HG03558 (cell line): ENCODE results near the gene SLC2A9.
"Not testable (repeated sequence)": the region's sequence is repeated elsewhere in the genome, so short reads cannot be mapped to it uniquely, and the experiment has no call there.

ENCODE experiments used
- ATAC-seq: cut with Tn5 transposase; IDR thresholded peaks from one replicate; pipeline ENCODE4 v1.9.1; 2021; ENCODE audit warnings: moderate number of reproducible peaks; ENCODE audit not compliant: unreplicated experiment; ENCODE audit errors: extremely low read depth

Gene SLC2A9

DNA sequence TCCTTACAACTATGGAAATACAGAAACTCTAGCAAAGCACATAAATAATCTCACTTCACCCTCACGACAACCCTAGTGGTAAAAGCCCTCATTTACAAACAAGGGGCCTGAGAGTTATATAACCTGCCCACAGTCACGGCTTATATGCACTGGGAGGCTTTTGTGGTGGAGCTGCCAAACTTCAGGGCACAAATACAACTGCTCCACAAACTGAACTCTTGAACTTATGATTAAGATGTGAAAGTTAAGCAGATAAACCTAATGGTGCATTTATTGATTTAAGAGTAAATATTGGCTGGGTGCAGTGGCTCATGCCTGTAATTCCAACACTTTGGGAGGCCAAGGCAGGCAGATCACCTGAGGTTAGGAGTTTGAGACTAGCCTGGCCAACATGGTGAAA, 19.0 kb downstream of the SLC2A9 start:
- ATAC-seq, result no peak

DNA sequence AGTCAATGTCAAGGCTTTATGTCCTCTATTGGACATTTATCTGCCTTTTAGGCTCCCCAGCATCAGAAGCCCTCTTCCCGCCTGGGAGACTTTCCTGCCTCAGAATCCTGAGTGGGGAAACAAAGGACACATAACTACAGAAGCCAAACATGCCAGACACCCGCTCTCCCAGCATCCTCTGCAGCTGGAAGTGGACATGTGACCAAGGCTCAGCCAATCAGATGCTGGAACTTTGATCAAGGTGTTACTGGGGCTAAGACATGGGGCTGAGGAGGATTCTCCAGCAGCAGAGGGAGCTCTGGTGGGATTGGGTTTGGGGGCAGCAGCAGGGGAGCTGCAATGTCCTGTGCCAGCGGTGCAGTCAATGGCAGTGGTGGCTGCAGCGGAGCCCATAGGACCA, 19.5 kb downstream of the SLC2A9 start:
- no peak for ATAC-seq

GRCh38 chr4:9999956-10000561, 21.2 kb downstream of the SLC2A9 start:
- peak; percentile 22 for ATAC-seq

- ATAC-seq, result no peak
Measured at GRCh38 chr4:9997886-9998285, 23.4 kb downstream of the SLC2A9 start.

- ATAC-seq, result no peak
Measured at GRCh38 chr4:9996319-9997110, 24.8 kb downstream of the SLC2A9 start.

DNA sequence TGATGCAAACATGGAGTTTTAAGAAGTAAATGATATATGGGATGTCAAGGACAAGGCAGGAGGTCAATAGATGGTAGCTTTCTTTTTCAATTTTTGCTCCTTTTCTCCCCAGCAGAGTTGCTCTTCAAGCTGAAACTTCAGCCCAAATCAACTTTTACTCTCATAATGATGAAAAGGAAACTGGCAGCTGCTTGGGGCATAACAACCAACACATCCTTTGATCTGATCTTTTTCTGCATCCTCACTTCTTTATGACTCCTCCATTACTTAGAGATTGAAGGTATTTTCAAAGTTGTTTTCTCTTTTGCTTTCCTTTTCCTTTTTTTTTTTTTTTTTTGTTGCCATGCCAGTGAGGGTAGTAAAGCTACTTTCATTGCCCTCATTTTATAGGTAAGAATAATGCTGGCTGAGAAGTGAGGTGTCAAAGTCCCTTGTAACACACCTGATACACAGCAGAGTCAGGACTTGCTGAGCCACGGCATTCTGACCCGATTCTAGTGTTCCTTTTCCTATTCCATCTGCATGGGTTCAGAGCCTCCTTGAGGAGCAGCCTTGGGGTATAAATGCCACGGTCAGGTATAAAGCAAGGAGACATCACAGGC, 26.9 kb downstream of the SLC2A9 start:
- ATAC-seq, result no peak

DNA sequence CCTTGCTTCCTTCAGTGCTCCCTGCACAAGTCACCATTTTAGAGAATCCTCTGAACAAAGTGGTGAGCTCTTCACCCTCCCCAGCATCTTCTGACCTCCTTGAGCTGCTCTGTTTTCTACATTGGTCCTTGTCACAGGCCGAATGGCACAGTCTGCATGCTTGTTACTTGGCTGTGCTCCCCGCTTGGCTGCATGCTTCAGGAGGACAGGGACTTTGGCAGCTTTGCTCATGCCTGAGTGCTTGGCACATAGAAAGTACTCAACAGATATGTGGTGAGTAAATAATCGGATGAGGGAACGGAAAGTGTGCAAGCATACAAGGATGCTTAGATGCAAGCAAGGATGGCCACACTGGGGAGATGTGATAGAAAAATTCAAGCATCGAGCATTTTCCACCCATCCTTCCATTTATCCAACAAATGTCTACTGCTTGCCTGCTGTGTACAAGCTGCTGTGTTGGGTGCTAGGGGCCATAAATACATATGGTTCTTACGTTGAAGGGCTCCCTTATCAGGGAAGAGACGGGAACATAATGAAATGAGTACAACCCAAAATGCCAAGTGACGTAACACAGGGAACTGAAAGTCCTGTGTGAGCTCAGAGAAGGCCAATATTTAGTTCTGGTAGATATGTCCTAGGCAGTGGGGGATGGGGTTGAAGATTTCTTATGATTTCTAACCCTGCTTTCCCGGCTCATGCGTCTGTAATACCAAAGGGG, 31.2 kb downstream of the SLC2A9 start:
- no peak for ATAC-seq

GRCh38 chr4:9988933-9989332, 32.4 kb downstream of the SLC2A9 start:
- no peak for ATAC-seq

DNA sequence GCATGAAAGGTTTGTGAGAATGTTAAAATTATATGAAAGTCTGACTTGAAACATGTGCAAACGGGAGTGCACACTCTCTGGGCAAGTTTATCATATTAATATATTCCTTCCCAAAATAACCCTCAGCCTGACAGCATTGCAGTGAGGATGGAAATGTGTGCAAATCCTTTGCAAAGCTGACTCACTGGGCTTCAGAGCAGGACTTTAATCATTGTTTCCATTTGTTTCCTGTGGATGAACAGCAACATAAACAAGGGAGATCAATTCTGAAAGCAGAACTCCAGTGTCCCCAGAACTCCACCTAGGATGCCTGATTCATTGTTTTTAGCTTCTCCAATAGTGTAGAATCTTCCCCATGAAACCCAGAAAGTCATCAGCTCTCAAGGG, 32.9 kb downstream of the SLC2A9 start:
- no peak for ATAC-seq

DNA sequence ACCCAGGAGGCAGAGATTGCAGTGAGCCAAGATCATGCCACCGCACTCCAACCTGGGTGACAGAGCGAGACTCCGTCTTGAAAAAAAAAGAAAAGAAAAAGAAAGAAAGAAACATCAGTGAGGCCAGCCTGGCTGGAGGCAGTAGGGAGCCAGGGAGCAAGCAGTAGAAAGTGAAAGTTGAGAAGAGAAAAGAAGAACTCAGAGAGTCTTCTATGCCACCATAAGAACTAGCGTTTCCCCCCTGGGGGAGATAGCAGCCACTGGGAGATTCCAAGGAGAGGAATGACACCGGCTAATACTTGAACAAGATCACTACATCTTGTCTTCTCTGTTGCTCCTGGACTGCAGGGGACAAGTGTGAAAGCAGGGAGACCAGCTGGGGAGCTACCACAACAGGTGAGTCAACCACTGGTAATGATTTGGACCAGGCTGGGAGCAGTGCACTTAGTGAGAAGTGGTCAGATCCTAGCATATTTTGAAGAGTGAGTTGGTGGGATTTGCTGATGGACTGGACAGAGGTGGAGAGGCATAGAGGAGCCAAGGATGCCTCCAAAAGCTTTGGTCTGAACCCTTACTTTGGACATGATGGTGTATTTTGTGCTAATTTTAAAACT, 33.4 kb downstream of the SLC2A9 start:
- peak; percentile 41 for ATAC-seq

- ATAC-seq, result no peak
Measured at GRCh38 chr4:9984621-9985020, 36.7 kb downstream of the SLC2A9 start.

- no peak for ATAC-seq
Measured at GRCh38 chr4:9983211-9983610, 38.1 kb downstream of the SLC2A9 start.

DNA sequence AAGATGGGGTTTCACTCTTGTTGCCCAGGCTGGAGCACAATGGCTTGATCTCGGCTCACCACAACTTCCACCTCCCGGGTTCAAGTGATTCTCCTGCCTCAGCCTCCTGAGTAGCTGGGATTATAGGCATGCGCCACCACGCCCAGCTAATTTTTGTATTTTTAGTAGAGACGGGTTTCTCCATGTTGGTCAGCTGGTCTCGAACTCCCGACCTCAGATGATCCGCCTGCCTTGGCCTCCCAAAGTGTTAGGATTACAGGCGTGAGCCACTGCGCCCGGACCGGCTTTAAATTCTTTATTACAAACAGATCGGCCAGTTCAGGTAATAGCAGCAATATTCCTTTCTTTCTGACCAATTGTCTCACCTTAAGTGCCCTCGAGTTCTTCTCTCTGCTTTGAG, 39.4 kb downstream of the SLC2A9 start:
- not testable (repeated sequence) for ATAC-seq

GRCh38 chr4:9980898-9981297, 40.4 kb downstream of the SLC2A9 start:
- no peak for ATAC-seq

DNA sequence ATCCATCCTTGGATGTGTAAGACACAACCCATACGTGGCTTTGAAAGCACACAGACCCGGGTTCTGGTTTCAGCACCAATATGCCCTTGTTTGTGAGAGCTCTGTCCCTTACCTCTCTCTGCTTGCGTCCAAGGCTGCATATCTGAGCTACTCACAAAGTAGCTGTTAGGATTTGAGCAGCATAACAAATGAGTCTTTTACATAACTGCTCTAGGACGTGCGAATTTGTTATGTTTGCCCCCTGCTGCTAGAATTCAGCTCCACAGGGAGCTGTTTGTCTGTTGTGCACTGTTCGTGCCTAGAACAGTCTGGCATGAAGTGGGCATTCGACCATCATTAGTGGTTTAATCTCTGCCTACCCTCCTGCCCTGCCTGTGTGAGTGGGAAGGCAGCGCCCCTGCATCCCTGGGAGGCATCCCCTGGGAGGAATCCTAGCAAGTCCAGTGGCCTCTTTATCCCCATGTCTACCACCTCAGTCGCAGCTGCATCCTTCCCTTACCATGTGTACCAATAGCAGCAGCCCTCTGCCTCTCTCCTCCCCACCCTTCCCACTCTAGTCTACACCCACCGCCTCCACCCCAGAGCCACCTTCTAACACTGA, 42.1 kb downstream of the SLC2A9 start:
- no peak for ATAC-seq

DNA sequence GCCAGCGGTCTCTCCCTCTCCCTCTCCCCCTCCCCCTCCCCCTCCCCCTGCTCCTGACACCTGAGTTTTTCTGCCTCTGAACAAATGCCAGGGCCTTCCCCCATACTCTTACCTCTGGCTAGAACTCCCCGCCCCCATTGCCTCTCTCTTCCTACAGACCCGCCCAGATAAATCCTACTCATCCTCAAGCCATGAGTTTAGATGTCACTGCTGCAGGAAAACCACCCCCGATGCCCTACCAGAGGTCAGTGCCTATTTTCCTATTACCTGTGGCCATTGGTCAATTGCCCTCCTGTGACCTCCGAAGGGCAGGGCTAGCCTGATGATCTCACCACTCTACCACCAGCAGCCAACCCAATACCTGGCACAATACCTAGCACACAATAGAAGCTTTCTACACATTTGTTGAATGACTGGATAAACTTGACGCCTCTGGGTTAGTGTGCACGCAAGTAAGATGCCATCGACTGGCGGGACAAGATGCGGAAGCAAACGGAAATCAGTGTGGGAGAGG, 43.7 kb downstream of the SLC2A9 start:
- no peak for ATAC-seq

- no peak for ATAC-seq
Measured at GRCh38 chr4:9976781-9977180, 44.5 kb downstream of the SLC2A9 start.

DNA sequence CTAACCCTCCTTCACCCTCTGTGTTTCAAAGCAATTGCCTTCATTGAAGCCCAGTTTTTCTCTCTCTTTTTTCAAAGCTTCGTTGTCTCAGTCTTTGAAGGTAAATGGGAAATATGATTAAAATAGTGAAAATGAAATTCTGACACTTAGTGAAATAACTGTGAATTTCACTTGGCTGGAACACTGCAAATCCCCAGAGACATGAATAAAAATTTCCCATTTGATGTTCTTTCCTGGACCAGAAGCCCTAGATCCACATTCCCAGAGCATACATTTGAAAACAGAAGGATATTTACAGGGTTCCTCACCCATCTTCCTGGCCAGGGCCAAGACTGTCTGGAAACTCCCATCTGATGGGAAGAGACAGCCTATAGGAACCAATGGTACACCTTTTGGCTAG, 45.0 kb downstream of the SLC2A9 start:
- ATAC-seq, result no peak

GRCh38 chr4:9971711-9972110, 49.6 kb downstream of the SLC2A9 start:
- ATAC-seq, result no peak

DNA sequence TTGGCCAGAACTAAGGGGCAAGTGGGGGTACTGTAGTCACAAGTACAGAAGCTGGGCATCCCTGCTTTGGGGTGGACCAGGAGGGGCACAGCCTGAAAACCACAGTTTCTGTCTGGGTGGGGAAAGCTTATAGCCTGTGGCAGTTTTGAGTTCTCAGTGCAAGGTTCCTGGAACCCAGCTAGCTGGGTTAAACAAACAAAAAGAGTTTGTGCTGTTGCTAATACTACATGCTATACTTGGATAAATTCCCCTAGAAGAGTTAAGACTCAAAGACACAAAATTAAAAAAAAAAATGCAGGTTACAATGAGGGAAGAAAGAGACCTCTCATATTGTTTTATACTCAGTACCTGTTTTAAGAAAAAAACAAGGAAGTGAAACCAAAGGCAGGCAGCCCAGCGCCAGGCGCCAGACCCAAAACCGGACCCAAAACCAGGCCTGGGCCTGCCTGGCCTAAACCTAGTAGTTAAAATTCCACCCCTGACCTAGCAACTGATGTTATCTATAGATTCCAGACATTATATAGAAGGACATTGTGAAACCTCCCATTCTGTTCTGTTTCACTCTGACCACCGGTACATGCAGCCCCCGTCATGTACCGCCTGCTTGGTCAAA, 50.8 kb downstream of the SLC2A9 start:
- peak; percentile 62 for ATAC-seq
